ENCODE data around the gene MGAT2.

The MGAT2 gene

DNA sequence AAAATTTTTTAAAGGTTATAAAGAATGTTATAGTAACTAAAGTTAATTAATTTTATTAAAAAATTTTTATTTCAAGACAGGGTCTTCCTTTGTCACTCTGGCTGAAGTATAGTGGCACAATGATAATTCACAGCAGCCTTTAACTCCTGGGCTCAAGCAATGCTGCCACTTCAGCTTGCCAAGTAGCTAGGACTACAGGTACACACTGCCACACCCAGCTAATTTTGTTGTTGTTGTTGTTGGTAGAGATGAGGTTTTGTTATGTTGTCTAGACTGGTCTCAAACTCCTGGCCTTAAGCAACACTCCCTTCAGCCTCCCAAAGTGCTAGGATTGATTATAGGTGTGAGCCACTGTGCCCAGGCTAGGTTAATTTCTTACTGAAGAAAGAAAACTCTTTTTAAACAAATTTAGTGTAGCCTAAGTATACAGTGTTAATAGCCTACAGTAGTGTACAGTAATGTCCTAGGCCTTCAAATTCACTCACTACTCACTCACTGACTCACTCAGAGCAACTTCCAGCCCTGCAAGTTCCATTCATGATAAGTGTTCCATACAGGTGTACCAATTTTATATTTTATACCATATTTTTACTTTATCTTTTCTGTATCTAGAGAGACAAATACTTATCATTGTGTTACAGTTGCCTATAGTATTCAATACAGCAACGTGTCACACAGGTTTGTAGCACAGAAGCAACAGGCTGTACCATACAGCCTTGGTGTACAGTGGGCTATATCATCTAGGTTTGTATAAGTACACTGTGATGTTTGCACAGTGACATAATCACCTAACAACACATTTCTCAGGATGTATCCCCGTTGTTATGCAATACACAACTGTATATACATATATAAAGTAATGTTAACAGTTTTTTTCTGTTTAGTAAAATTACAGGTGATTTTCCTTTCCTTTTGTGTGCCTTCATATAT lies 39.2 kb downstream of the MGAT2 start:
- no peak for DNase-seq

DNA sequence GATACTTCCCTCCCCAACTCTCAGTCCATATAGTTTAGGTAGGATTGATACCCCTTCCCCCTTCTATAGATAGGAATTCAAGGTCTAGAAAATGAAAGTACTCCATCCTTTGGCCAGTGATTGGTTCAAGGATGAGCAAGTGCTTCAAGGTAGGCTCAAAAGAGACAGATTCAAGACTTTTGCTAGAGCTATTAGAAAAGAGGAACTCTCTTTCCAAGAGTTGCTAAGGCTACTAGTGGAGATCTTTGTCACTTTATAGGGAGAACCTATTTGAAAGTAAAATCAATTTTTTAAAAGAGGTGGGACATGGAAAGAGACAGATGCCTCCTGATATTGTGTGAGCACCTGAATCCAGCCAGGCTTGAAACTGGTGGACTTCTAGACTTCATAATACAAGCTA lies 49.9 kb downstream of the MGAT2 start:
- DNase-seq, result no peak
